Astrocyte of the hippocampus (primary cell): Measurements from ENCODE around the gene RUNX1.

Experiments used
- DNase-seq: peaks from one replicate; pipeline ENCODE4 v3.0.0; 2011; ENCODE audit warnings: low read depth, low spot score

Gene RUNX1

GRCh38 chr21:34993521-34993921 lies 55.6 kb downstream of the RUNX1 start:
- peak; percentile 30 for DNase-seq

- DNase-seq = peak; percentile 89
Observed at GRCh38 chr21:34992736-34993398, 56.2 kb downstream of the RUNX1 start.

- DNase-seq = no peak
Observed at GRCh38 chr21:34992180-34992579, 56.9 kb downstream of the RUNX1 start.

- no peak for DNase-seq
Observed at GRCh38 chr21:34991366-34991957, 57.6 kb downstream of the RUNX1 start.

- DNase-seq = no peak
Observed at GRCh38 chr21:34990842-34991241, 58.3 kb downstream of the RUNX1 start.

- DNase-seq = peak; percentile 87
Observed at GRCh38 chr21:34989337-34990151, 59.6 kb downstream of the RUNX1 start.

- DNase-seq = no peak
Observed at GRCh38 chr21:34988625-34989024, 60.5 kb downstream of the RUNX1 start.

- DNase-seq = no peak
Observed at GRCh38 chr21:34988139-34988538, 61.0 kb downstream of the RUNX1 start.

- DNase-seq = no peak
Observed at GRCh38 chr21:34987501-34988072, 61.5 kb downstream of the RUNX1 start.

- DNase-seq = peak; percentile 93
Observed at GRCh38 chr21:34986561-34987500, 62.3 kb downstream of the RUNX1 start.

- no peak for DNase-seq
Observed at GRCh38 chr21:34984356-34985058, 64.6 kb downstream of the RUNX1 start.

- DNase-seq = peak; percentile 41
Observed at GRCh38 chr21:34983680-34984086, 65.4 kb downstream of the RUNX1 start.

GRCh38 chr21:34981791-34982190 lies 67.3 kb downstream of the RUNX1 start:
- DNase-seq = no peak

- no peak for DNase-seq
Observed at GRCh38 chr21:34980423-34981115, 68.5 kb downstream of the RUNX1 start.

GRCh38 chr21:34979383-34979782 lies 69.7 kb downstream of the RUNX1 start:
- no peak for DNase-seq

- no peak for DNase-seq
Observed at GRCh38 chr21:34977333-34977732, 71.8 kb downstream of the RUNX1 start.

GRCh38 chr21:34974162-34974981 lies 74.7 kb downstream of the RUNX1 start:
- DNase-seq = no peak

GRCh38 chr21:34973685-34974084 lies 75.4 kb downstream of the RUNX1 start:
- no peak for DNase-seq

GRCh38 chr21:34971656-34972055 lies 77.4 kb downstream of the RUNX1 start:
- peak; percentile 33 for DNase-seq
